Measurements from ENCODE around the gene FMNL2.

GRCh38 chr2:152623775-152624174 is 288.8 kb downstream of the FMNL2 start:
- TF ChIP-seq POLR2A (IDR thresholded peaks at IDR 0.05; ENCODE audit: low read length) (no peak), GATA1 (IDR thresholded peaks at IDR 0.05; ENCODE audit: low read depth, low read length) (no peak)

Data from erythroblast (primary cell).